Activated CD4-positive, alpha-beta T cell treated with anti-CD3 and anti-CD28 coated beads for 4 hours (primary cell): ENCODE data around the gene MAP4K4.
"Not testable (repeated sequence)": the region's sequence is repeated elsewhere in the genome, so short reads cannot be mapped to it uniquely, and the experiment has no call there.

Experiments
- DNase-seq, 2 donors: peaks; one replicate each; pipeline ENCODE4 v3.0.0-alpha.2; 2020

The MAP4K4 gene

DNA sequence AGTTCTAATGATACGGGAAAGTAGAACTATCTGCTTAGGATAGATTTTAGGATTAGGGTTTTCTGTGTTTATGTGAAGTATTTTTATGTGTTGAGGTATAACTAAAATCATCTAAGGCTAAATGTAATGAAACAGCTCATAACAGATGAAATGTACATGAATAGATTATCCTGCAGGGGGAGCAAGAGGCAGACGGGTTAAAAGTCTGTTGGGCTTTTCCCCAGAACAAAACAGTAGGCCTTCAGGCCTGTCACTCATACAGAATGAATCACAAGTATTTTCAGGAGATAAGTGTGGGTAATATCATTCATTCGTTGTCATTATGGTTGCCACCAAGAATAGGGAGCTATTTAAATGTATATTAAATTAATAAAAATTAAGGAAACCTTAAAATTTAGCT, 186.4 kb downstream of the MAP4K4 start:
- peak; percentile 26 to 40 for DNase-seq

DNA sequence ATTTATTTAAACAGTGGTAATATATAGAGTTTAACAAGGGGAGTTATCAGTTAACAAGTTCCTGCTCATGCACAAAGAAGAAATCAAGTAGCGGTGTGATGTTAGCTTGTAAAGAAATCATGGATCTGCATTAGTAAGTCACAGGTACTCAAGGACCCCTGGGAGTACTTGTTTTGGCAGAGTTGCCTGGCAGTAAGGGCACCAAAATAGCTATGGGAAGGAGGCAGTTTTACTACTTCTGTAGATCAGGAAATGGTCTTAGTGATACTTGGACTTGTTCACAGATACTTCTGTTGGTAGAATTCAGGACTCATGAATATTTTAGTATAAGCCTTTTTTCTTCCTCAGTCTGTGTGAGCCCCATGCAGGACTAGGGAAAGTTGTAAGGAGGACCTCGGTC, 186.9 kb downstream of the MAP4K4 start:
- DNase-seq, result no peak

DNA sequence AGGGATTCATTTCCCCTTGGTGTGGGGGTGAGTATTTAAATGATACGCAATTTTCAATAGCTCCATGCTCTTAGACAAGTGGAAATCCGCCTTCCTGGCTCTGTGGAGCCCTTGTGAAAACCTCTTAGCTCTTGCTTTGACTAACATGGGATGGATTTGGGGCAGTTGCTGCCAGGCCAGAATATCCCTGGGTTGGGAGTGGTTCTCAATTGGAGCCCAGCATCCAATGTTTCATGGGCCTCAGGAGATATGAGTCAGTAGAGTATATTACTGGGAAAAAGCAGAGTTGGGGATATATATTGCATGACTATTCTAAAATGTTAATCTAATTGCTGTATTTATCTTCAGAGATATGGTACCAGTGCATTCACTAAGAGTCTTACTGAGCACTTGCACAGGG, 189.8 kb downstream of the MAP4K4 start:
- DNase-seq, result no peak

DNA sequence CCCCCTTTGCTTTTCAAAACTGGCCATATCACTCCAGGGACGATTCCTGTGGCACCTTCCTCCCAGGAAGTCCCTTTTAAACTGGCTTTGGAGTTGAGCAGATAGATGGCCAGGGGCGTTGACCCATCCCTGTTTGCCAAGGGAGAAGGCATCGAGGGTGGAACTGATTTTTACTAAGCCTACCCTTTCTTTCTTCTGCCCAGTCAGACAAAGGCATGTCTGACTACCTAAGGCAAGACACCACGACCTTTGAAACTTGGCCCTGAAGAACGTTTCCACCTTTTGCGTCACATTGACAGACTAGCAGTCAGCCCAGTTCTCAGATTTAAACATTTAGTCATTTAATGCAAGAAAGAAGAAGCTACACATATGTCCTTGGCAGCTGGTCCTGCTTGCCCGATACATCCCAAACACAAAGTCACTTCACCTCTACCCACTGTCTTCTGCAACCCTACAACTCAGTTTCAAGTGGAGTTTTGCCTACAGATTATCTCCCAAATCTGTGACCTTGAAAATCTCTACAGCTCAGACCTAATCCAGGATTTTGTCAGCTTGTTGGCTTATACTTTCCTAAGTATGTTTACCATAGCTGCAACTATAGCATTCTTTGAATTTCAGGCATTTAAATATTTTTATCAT, 192.1 kb downstream of the MAP4K4 start:
- DNase-seq, result no peak

DNA sequence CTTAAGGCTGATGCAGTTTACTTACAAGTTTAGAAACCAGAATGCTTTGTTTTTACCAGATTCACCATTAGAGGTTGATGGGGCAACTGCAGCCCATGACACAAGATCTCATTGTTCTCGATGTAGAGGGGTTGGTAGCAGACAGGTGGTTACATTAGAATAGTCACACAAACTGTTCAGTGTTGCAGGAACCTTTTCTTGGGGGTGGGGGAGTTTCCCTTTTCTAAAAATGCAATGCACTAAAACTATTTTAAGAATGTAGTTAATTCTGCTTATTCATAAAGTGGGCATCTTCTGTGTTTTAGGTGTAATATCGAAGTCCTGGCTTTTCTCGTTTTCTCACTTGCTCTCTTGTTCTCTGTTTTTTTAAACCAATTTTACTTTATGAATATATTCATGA, 194.9 kb downstream of the MAP4K4 start:
- no peak for DNase-seq

DNA sequence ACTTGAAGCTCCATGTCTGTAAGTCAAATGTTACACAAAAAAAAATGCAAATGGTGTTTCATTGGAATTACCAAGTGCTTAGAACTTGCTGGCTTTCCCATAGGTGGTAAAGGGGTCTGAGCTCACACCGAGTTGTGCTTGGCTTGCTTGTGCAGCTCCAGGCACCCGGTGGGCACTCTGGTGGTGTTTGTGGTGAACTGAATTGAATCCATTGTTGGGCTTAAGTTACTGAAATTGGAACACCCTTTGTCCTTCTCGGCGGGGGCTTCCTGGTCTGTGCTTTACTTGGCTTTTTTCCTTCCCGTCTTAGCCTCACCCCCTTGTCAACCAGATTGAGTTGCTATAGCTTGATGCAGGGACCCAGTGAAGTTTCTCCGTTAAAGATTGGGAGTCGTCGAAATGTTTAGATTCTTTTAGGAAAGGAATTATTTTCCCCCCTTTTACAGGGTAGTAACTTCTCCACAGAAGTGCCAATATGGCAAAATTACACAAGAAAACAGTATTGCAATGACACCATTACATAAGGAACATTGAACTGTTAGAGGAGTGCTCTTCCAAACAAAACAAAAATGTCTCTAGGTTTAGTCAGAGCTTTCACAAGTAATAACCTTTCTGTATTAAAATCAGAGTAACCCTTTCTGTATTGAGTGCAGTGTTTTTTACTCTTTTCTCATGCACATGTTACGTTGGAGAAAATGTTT, 196.3 kb downstream of the MAP4K4 start:
- no peak for DNase-seq

DNA sequence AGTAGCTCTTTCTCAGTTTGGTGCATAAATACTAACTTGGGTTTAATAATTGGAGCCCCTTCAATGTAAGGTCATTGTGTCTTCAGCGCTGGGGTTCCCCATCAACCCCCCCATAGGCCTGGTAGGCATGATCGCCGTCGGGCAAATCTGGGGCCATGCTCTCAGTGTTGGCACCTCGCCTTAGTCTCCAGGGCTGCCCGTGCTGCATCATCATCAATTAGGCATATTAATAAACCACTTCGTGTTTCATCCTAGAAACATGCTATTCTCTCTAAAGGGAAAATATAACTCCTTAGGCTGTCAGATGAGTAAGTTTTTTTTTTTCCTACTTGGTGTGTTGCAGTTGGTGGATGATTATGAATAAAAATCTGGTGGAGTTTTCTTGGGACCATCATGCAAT, 197.5 kb downstream of the MAP4K4 start:
- DNase-seq, result no peak

DNA sequence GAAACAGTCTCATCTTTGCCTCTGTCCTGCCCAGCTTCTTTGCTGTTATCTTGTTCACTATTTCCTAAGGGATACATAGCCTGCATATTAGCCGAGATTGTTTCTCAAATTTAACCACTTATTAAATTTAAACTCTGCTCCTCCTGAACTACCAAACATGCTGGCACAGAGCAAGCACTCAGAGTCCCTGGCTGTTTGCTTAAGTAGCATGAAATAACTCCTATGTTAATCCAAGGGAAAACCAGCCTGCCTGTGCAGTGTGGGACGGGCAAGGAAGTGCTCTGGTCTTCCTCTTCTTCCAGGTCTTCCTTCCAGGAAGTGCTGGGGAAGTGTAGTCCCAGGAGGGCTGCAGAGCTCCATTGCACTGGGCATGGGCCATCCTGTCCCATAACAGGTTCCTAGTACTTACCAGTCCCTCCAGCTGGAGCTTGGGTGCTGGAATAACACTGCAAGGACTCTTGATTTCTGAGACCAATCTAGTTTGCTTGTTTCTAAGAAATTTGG, 198.4 kb downstream of the MAP4K4 start:
- DNase-seq, result no peak

DNA sequence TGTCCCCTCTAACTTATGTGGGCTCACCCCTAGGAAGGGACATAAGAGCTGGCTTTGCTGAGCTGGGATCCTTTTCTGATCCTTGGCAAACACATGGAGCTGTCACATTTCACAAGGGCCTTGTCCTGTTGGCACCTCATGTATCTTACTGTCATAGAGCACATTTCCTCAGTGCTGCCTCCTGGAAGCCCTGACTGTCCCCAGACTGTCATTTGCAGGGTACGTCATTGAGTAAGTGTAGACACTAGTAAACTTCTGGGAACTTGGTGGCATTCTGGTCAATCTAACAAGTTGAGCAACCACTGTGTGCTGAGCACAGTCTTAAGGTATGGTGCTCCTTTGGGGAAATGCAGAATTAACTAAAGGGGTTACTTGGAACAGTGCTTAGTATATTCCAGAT, 199.8 kb downstream of the MAP4K4 start:
- no peak for DNase-seq

DNA sequence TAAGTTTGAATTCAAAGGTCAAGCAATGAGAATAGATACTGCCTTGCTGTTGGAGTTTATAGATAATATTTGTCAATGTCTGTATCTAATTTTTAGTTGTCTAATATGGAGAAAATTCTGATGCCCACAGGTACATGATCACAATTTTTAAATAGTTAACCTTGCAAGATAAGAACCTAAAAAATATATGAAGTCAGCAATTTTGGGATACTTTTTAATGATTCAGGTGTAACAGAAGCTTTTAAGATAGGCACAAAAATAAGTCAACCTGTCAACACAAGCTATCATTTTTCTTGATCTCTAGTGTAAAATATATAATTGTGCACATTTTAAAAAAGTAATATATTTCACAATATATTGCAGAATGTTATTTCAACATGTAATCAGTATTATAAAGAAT, 201.8 kb downstream of the MAP4K4 start:
- DNase-seq, result no peak

DNA sequence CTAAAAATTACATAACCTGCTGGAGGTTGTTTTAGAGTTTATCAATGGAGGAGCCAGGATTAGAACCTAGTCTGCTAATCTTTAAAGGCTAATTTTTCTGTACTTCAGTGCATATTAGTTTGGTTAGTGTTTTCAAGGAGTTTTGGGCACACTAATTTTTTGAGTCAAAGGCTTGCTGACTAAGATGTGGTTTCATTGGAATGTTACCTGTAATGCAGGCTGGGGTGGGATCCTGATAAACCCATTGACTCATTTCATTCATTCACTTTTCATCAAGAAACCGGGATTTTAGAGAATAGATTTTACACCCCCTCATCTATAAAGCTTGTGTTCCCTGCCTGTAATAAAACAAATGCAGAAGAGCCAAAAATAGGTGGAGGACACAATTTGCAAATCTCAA, 202.4 kb downstream of the MAP4K4 start:
- DNase-seq, result no peak

DNA sequence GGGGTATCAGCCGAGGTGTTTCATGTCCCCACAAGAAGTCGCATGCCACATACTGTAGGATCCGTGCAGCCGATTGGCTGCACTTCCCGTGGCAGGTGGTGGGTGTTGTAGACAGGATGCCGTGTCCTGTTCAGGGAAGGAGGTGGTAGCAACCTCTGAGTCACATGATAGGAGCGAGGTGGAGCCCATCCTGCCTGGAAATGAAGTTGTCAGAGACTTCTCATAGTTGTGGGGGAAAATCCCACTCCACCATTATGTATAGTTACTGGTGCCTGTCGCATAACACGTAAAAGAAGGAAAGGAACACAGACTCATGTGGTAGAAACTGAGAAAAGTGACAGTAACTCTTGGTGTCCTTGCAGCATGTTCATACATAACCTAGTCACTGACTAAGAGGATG, 202.9 kb downstream of the MAP4K4 start:
- no peak for DNase-seq

DNA sequence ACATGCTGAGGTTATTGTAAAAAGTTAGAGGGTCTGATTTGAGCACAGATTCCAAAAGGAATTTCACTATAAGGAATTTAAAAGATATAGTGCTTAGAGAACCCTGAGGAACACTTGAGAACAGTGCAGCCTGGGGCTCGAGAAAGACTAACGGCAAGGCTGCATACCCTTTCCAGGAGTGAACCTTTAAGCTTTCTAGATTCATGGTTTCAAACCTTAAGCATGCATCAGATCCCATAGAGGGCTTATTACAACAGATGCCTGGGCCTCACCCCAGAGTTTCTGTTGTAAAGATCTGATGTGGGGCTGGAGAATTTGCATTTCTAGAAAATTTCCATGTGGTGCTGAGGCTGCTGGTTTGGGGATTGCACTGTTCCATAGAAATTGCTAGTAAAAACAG, 203.7 kb downstream of the MAP4K4 start:
- no peak for DNase-seq

DNA sequence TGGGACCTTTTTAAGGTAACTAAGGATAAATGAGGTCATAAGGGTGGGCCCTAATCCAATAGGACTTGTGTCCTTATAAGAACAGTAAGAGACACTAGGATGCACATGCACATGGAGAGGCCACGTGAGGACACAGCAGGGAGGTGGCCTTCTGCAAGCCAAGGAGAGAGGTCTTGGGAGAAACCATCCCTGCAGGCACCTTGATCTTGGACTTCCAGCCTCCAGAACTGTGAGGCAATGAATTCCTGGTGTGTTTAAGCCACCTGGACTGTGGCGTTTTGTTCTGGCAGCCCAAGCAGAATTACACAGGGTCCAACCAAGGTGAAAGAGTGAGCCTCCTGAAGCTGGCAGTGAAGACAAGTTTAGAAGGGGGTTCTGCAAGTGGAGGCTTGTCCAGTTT, 204.7 kb downstream of the MAP4K4 start:
- no peak for DNase-seq

DNA sequence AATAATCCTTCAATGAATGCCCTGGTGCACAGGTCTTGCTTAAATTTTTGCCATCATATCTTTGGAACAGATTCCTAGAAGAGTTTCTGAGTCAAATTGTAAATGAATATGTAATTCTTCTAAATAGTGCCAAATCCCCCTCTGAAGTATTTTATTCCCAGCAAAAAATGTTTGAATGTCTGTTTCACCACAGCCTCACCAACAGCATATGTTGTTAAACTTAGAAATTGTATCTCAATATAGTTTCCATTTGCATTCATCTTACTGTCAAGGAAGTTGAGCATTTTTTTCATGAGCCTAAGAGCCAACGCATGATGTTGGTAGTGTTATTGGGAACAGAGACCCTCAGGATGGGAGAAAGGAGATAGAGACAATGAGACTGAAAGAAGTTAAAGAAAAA, 207.4 kb downstream of the MAP4K4 start:
- no peak for DNase-seq

DNA sequence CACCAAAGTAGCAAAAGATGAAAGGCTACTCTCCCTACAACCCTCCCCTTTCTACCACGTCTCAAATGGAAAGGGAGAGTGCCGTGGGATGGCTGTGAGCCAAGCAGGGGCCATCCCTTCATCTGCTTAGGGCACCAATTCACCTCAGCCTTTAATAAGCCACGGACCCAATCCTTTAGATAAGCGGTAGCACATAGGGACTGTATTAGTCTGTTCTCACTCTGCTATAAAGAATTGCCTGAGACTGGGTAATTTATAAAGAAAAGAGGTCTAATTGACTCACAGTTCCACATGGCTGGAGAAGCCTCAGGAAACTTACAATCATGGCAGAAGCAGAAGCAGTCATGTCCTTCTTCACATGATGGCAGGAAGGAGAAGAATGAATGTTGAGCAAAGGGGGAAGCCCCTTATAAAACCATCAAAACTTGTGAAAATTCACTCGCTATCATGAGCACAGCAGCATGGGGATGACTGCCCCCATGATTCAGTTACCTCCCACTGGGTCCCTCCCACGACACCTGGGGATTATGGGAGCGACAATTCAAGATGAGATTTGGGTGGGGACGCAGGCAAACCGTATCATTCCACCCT, 208.3 kb downstream of the MAP4K4 start:
- DNase-seq, result no peak

DNA sequence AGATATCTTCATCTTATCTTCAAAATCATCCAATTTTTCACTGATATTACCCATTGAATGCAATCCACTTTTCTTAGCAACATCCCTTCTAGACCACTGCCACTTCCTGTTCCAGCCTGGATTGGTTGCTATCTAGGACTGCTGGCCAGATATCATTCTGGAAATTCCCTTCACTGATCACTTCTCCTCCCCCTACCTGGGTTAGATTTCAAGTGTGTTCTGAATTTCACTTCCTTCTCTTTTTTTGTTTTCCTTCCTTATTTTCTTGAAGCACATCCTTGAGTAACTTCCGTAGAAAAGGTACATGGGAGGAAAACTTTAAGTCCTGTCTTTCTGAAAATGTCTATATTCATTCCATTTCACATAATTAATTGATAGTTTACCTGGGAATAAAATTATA, 212.3 kb downstream of the MAP4K4 start:
- no peak for DNase-seq

DNA sequence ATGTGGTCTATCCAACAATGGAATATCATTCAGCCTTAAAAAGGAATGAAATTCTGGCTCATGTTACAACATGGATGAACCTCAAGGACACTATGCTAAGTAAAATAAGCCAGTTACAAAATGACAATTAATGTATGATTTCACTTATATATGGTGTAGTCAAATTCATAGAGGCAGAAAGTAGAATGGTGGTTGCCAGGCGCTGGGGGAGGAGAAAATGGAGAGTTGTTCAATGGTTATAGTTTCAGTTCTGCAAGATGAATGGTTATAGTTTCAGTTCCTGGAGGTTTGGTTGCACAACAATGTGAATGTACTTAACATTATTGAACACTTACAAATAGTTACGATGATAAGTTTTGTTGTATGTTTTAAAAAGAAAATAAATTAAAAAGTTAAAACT, 215.0 kb downstream of the MAP4K4 start:
- DNase-seq, result no peak

DNA sequence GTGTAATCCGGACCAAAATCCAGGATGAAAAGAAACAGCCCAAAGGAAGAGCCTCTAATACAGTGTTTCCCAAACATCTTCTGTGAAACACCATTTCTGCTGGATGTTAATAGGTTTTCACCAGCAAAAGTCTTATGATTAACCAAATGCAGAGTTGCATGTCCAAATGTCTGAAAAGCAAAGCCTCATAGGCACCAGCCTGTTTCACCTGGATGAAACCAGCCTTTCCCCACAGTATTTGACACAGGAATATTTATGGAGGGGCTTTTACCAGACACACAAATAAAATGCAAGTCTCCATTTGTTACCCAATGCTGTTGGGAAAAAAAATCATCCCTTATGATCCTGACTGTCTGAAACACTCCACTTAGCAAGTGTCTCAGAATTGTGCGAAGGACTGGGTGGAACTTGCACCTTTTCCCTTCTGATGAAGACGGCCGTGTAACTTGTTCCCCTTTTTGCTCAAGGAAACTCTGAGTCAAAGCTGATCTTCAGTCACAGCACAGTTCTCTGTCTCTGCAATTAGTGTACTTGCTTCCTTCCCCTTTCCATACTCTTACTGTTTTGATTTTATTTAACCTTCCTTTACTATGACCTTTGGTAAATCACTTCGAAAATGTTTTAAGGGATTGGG, 223.9 kb downstream of the MAP4K4 start:
- DNase-seq, result no peak

DNA sequence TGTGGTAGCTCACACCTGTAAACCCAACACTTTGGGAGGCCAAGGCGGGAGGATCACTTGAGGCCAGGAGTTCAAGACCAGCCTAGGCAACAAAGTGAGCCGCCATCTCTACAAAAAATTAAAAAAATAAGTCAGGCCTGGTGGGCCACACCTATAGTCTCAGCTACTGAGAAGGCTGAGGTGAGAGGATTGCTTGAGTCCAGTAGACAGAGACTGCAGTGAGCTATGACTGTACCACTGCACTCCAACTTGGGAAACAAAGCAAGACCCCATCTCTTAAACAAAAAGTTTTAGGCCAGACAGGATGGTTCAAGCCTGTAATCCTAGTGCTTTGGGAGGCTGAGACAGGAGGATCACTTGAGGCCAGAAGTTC, 224.4 kb downstream of the MAP4K4 start:
- DNase-seq, result no peak

DNA sequence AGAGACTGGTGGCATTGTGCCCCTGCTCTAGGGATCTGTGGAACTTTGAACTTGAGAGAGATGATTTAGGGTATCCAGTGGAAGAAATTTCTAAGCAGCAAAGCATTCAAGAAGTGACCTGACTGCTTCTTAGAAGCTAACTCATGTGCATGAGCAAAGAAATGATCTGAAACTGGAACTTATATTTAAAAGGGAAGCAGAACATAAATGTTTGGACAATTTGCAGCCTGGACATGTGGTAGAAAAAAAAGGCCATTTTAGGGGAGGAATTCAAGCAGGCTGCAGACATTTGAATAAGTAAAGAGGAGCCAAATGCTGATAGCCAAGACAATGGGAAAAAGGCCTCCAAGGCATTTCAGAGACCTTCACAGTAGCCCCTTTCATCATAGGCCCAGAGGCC, 226.8 kb downstream of the MAP4K4 start:
- not testable (repeated sequence) for DNase-seq

DNA sequence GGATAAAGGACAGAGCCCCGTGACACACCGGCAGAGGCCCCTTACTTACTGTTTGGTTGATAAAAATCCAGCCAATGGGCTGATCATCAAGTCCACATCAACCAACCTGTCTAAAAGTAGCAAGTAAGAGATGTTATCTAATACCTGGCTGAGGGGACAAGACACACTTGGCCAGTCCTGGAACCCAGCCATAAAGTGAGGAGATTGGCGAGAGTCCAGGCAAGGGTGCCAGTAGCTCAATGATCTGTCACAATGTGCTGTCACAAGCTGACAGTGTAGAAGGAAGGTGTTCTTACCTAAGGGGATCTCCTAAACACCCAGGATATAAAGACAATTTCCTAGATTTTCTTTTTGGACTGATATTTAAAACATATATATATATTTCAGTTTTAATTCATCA, 232.5 kb downstream of the MAP4K4 start:
- DNase-seq, result no peak

DNA sequence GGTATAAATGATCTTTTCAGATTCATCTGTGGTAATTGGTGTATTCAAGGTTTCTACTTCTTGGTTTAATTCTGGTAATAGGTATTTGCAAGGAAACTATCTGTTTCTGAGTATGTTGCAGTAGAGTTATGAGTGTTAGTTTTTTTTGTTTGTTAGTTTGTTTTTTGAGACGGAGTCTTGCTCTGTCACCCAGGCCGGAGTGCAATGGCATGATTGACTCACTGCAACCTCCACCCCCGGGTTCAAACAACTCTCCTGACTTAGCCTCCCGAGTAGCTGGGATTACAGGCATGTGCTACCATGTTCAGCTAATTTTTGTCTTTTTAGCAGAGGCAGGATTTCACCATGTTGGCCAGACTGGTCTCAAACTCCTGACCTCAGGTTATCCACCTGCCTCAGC, 233.3 kb downstream of the MAP4K4 start:
- no peak for DNase-seq

DNA sequence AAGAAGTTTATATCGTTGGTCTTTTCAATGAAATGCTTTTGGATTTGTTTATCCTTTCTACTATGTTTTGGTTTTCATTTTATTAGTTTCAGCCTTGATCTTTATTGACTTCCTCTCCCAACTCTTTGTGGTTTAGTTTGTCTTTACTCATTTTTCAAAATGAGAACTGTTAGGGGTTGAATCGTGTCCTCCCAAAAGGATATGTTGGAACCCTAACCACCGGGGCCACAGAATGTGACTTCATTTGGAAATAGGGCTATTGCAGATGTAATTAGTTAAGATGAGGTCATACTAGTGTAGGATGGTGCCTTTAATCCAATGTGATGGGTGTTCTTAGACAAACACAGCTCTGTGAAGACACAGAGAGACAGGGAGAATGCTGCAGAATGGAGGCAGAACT, 233.9 kb downstream of the MAP4K4 start:
- no peak for DNase-seq
